HCT116 (cell line): Measurements from ENCODE around the gene TYMS.

Experiments
- EGR1 ChIP-seq: IDR thresholded peaks from 2 replicates; pipeline ENCODE4 v1.6.1; 2012; ENCODE audit warnings: low read depth
- POLR2A ChIP-seq: IDR thresholded peaks from 2 replicates; pipeline ENCODE4 v1.7.0; 2011; ENCODE audit warnings: borderline replicate concordance; ENCODE audit not compliant: insufficient read depth, insufficient read length; ENCODE audit errors: extremely low read depth
- SP1 ChIP-seq: IDR thresholded peaks from 2 replicates; pipeline ENCODE4 v1.6.1; 2012; ENCODE audit warnings: low read depth
- TF ChIP-seq, protein P1 (sequence below): IDR thresholded peaks from 2 replicates; pipeline ENCODE4 v1.6.1; 2011; ENCODE audit warnings: mild to moderate bottlenecking, low read length, moderate library complexity; ENCODE audit not compliant: insufficient replicate concordance; ENCODE audit errors: extremely low read depth
- TF ChIP-seq, protein P2 (sequence below), 3 experiments: fragments of 200-600 bp in 1 of 3; sonication (generic) in 1 of 3; IDR thresholded peaks in 2 of 3; conservative IDR thresholded peaks in 1 of 3; 2 replicates each; pipeline ENCODE4 v1.5.1; 2012 to 2017; ENCODE audit warnings: low read depth in 2 of 3, low read length in 2 of 3, antibody characterized with exemption in 1 of 3, borderline replicate concordance in 1 of 3, control low read depth in 1 of 3, mild to moderate bottlenecking in 1 of 3, mixed read lengths in 1 of 3, mixed run types in 1 of 3, moderate library complexity in 1 of 3; ENCODE audit not compliant: insufficient read depth in 1 of 3
- TF ChIP-seq, protein P3 (sequence below): IDR thresholded peaks from 2 replicates; pipeline ENCODE4 v1.6.1; 2012; ENCODE audit warnings: low read depth
- TF ChIP-seq, protein P4 (sequence below): IDR thresholded peaks from 2 replicates; pipeline ENCODE4 v1.6.1; 2012

DNA sequence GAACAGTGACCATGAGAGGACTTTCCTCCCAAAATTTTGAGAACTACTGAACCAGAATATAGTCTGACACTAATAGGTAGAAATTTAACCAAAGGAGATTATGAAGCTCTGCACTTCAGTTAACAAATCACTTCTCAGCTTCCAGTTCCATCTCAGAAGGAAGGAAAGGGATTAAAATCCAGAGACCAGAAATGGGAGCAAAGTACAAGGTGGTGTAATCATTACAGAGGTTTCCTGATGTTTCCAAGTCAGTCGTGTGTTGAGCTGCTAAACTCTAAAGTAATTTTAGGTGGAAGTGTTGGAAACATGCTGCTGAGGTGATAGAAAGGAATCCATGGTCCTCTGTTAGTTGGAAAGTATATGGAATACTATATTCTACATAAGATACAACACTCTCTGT lies 10.8 kb downstream of the TYMS start:
- no peak for TF ChIP-seq EGR1
- TF ChIP-seq, protein P1, sequence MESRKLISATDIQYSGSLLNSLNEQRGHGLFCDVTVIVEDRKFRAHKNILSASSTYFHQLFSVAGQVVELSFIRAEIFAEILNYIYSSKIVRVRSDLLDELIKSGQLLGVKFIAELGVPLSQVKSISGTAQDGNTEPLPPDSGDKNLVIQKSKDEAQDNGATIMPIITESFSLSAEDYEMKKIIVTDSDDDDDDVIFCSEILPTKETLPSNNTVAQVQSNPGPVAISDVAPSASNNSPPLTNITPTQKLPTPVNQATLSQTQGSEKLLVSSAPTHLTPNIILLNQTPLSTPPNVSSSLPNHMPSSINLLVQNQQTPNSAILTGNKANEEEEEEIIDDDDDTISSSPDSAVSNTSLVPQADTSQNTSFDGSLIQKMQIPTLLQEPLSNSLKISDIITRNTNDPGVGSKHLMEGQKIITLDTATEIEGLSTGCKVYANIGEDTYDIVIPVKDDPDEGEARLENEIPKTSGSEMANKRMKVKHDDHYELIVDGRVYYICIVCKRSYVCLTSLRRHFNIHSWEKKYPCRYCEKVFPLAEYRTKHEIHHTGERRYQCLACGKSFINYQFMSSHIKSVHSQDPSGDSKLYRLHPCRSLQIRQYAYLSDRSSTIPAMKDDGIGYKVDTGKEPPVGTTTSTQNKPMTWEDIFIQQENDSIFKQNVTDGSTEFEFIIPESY: no peak
- TF ChIP-seq POLR2A: no peak
- TF ChIP-seq, protein P2, sequence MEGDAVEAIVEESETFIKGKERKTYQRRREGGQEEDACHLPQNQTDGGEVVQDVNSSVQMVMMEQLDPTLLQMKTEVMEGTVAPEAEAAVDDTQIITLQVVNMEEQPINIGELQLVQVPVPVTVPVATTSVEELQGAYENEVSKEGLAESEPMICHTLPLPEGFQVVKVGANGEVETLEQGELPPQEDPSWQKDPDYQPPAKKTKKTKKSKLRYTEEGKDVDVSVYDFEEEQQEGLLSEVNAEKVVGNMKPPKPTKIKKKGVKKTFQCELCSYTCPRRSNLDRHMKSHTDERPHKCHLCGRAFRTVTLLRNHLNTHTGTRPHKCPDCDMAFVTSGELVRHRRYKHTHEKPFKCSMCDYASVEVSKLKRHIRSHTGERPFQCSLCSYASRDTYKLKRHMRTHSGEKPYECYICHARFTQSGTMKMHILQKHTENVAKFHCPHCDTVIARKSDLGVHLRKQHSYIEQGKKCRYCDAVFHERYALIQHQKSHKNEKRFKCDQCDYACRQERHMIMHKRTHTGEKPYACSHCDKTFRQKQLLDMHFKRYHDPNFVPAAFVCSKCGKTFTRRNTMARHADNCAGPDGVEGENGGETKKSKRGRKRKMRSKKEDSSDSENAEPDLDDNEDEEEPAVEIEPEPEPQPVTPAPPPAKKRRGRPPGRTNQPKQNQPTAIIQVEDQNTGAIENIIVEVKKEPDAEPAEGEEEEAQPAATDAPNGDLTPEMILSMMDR (IDR thresholded peaks at IDR 0.05 in 2 of 3, conservative IDR thresholded peaks at IDR 0.05 in 1 of 3; ENCODE audit: borderline replicate concordance in 1 of 3, insufficient read depth in 1 of 3, low read depth in 2 of 3, low read length in 2 of 3): no peak
- no peak for TF ChIP-seq SP1
- TF ChIP-seq, protein P3, sequence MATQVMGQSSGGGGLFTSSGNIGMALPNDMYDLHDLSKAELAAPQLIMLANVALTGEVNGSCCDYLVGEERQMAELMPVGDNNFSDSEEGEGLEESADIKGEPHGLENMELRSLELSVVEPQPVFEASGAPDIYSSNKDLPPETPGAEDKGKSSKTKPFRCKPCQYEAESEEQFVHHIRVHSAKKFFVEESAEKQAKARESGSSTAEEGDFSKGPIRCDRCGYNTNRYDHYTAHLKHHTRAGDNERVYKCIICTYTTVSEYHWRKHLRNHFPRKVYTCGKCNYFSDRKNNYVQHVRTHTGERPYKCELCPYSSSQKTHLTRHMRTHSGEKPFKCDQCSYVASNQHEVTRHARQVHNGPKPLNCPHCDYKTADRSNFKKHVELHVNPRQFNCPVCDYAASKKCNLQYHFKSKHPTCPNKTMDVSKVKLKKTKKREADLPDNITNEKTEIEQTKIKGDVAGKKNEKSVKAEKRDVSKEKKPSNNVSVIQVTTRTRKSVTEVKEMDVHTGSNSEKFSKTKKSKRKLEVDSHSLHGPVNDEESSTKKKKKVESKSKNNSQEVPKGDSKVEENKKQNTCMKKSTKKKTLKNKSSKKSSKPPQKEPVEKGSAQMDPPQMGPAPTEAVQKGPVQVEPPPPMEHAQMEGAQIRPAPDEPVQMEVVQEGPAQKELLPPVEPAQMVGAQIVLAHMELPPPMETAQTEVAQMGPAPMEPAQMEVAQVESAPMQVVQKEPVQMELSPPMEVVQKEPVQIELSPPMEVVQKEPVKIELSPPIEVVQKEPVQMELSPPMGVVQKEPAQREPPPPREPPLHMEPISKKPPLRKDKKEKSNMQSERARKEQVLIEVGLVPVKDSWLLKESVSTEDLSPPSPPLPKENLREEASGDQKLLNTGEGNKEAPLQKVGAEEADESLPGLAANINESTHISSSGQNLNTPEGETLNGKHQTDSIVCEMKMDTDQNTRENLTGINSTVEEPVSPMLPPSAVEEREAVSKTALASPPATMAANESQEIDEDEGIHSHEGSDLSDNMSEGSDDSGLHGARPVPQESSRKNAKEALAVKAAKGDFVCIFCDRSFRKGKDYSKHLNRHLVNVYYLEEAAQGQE: no peak
- TF ChIP-seq, protein P4, sequence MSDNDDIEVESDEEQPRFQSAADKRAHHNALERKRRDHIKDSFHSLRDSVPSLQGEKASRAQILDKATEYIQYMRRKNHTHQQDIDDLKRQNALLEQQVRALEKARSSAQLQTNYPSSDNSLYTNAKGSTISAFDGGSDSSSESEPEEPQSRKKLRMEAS: no peak
